GM18868 (cell line): ENCODE results near the gene CIAO3.
A peak's percentile ranks its signal among the peaks of the same experiment; 100 is the strongest.

Source experiments
- ATAC-seq: cut with Tn5 transposase; IDR thresholded peaks from one replicate; pipeline ENCODE4 v1.9.1; 2021; ENCODE audit warnings: mild to moderate bottlenecking, moderate library complexity; ENCODE audit not compliant: unreplicated experiment

CIAO3 gene

GRCh38 chr16:679814-680624 lies 60.8 kb downstream of the CIAO3 start, which contains the start of gene STUB1:
Gene STUB1 (plus strand): TSS chr16:680410. CDS start chr16:680526, 116 bp downstream.
- ATAC-seq = peak; percentile 37
